HCT116 (cell line): ENCODE data around the gene PLRG1. TPM values are rescaled to one million over a fixed set of nuclear protein-coding genes. Genes with fewer than 3 reads are reported as not detected.

Experiments used
- ATAC-seq: fragments of 200-7000 bp; cut with Tn5 transposase; 2 replicates; pipeline ENCODE4 v1.9.1; 2020; ENCODE audit warnings: mild to moderate bottlenecking, moderate library complexity
- BruUV-seq: library from RNA; stranded (reverse); fragments of 400-500 nt; replicated peaks from 2 replicates; lab custom pipeline; 2021; lab: Mats Ljungman, UMichigan
- CTCF ChIA-PET: fragments of 300-600 bp; sonication (Branson Sonifier 250); formaldehyde crosslinking; loops from one replicate; lab custom pipeline; 2021; ENCODE audit warnings: antibody characterized with exemption; lab: Charles Lee
- POLR2A ChIA-PET: fragments of 300-600, 350-600 bp; sonication (Branson Sonifier 250); formaldehyde crosslinking; loops from one replicate; lab custom pipeline; 2021; ENCODE audit warnings: antibody characterized with exemption; lab: Charles Lee
- RAD21 ChIA-PET, 2 experiments: fragments of 300-600 bp; sonication (Branson Sonifier 250); formaldehyde crosslinking; loops; one replicate each; lab custom pipeline; 2023; ENCODE audit warnings: low total read pairs in 2 of 2; ENCODE audit not compliant: uncharacterized antibody in 2 of 2, unreplicated experiment in 2 of 2, low non-redundant PET in 1 of 2; lab: Charles Lee
- DNase-seq: peaks from one replicate; pipeline ENCODE4 v3.0.0-alpha.2; 2010; ENCODE audit warnings: low read depth, low spot score
- H2AFZ ChIP-seq: fragments of 200-600 bp; shearing (Covaris generic), sonication (generic); 2 replicates; pipeline ENCODE4 v1.6.1; 2017; ENCODE audit warnings: low read depth, mixed run types, mixed read lengths, antibody characterized with exemption, low read length; ENCODE audit not compliant: poor library complexity, severe bottlenecking
- H3K27ac ChIP-seq: 2 replicates; pipeline ENCODE4 v1.5.1; 2012; ENCODE audit warnings: low read depth, low read length
- H3K27me3 ChIP-seq: fragments of 200-600 bp; sonication (generic); 2 replicates; pipeline ENCODE4 v1.6.1; 2016; ENCODE audit warnings: mixed run types, low read length, mixed read lengths; ENCODE audit not compliant: insufficient read depth
- H3K36me3 ChIP-seq, 2 experiments: fragments of 200-500 bp in 1 of 2; fragments of 200-600 bp in 1 of 2; sonication (Bioruptor generic) in 1 of 2; sonication (generic) in 1 of 2; 2 replicates each; pipeline versions ENCODE4 v1.5.1 to v1.6.1; 2014 to 2016; ENCODE audit warnings: low read length in 2 of 2, inconsistent platforms in 1 of 2, mixed read lengths in 1 of 2, mixed run types in 1 of 2; ENCODE audit not compliant: insufficient read depth in 2 of 2, control insufficient read depth in 1 of 2
- H3K4me1 ChIP-seq, 2 experiments: fragments of 200-600 bp in 1 of 2; sonication (generic) in 1 of 2; 2 replicates each; pipeline versions ENCODE4 v1.5.1 to v1.6.1; 2012 to 2017; ENCODE audit warnings: low read length in 2 of 2, inconsistent platforms in 1 of 2, mild to moderate bottlenecking in 1 of 2, mixed read lengths in 1 of 2, mixed run types in 1 of 2, moderate library complexity in 1 of 2; ENCODE audit not compliant: insufficient read depth in 2 of 2, control insufficient read depth in 1 of 2
- H3K4me2 ChIP-seq: fragments of 200-600 bp; sonication (generic); 2 replicates; pipeline ENCODE4 v1.6.1; 2017; ENCODE audit warnings: mixed run types, low read length, mixed read lengths
- H3K4me3 ChIP-seq, 2 experiments: fragments of 200-600 bp in 1 of 2; sonication (generic) in 1 of 2; replicated peaks in 1 of 2; 2 replicates each; pipeline ENCODE4 v1.5.1; 2011 to 2016; ENCODE audit warnings: low read length in 2 of 2, control low read depth in 1 of 2, low read depth in 1 of 2, mild to moderate bottlenecking in 1 of 2, mixed read lengths in 1 of 2, mixed run types in 1 of 2
- H3K79me2 ChIP-seq: fragments of 200-600 bp; sonication (generic); 2 replicates; pipeline ENCODE4 v1.6.1; 2017; ENCODE audit warnings: mild to moderate bottlenecking, mixed run types, low read length, moderate library complexity, mixed read lengths; ENCODE audit not compliant: insufficient read depth
- H3K9ac ChIP-seq: fragments of 200-600 bp; sonication (generic); 2 replicates; pipeline ENCODE4 v1.6.1; 2016; ENCODE audit warnings: low read length, mixed read lengths
- H3K9me2 ChIP-seq: fragments of 200-600 bp; sonication (generic), shearing (Covaris generic); 2 replicates; pipeline ENCODE4 v1.6.1; 2017; ENCODE audit warnings: mixed run types, mild to moderate bottlenecking, moderate library complexity; ENCODE audit not compliant: insufficient read depth
- H3K9me3 ChIP-seq, 2 experiments: fragments of 200-500 bp in 1 of 2; fragments of 200-600 bp in 1 of 2; sonication (Bioruptor generic) in 1 of 2; sonication (generic) in 1 of 2; 2 replicates each; pipeline ENCODE4 v1.6.1; 2014 to 2017; ENCODE audit warnings: low read length in 2 of 2, mixed read lengths in 2 of 2, inconsistent platforms in 1 of 2, low read depth in 1 of 2, mild to moderate bottlenecking in 1 of 2, mixed run types in 1 of 2, moderate library complexity in 1 of 2; ENCODE audit not compliant: control insufficient read depth in 1 of 2, insufficient read depth in 1 of 2
- H4K20me1 ChIP-seq: fragments of 200-600 bp; sonication (generic), shearing (Covaris generic); 2 replicates; pipeline ENCODE4 v1.6.1; 2017; ENCODE audit warnings: mixed run types, mild to moderate bottlenecking, moderate library complexity; ENCODE audit not compliant: insufficient read depth
- ATF3 ChIP-seq: IDR thresholded peaks from 2 replicates; pipeline ENCODE4 v1.6.1; 2012
- CBX3 ChIP-seq: IDR thresholded peaks from 2 replicates; pipeline ENCODE4 v1.6.1; 2012; ENCODE audit warnings: low read depth
- CTCF ChIP-seq, 3 experiments: fragments of 200-600 bp in 1 of 3; sonication (generic) in 1 of 3; IDR thresholded peaks in 2 of 3; conservative IDR thresholded peaks in 1 of 3; 2 replicates each; pipeline ENCODE4 v1.5.1; 2012 to 2017; ENCODE audit warnings: low read depth in 2 of 3, low read length in 2 of 3, antibody characterized with exemption in 1 of 3, borderline replicate concordance in 1 of 3, control low read depth in 1 of 3, mild to moderate bottlenecking in 1 of 3, mixed read lengths in 1 of 3, mixed run types in 1 of 3, moderate library complexity in 1 of 3; ENCODE audit not compliant: insufficient read depth in 1 of 3
- EGR1 ChIP-seq: IDR thresholded peaks from 2 replicates; pipeline ENCODE4 v1.6.1; 2012; ENCODE audit warnings: low read depth
- ELF1 ChIP-seq: IDR thresholded peaks from 2 replicates; pipeline ENCODE4 v1.6.1; 2012; ENCODE audit warnings: low read depth, borderline replicate concordance
- EZH2phosphoT487 ChIP-seq: fragments of 200-600 bp; IDR thresholded peaks from 2 replicates; pipeline ENCODE4 v1.6.1; 2018; ENCODE audit warnings: antibody characterized with exemption, borderline replicate concordance
- FOSL1 ChIP-seq: IDR thresholded peaks from 2 replicates; pipeline ENCODE4 v1.6.1; 2012; ENCODE audit warnings: low read depth
- MAX ChIP-seq: IDR thresholded peaks from 2 replicates; pipeline ENCODE4 v1.6.1; 2012
- POLR2A ChIP-seq: IDR thresholded peaks from 2 replicates; pipeline ENCODE4 v1.7.0; 2011; ENCODE audit warnings: borderline replicate concordance; ENCODE audit not compliant: insufficient read depth, insufficient read length; ENCODE audit errors: extremely low read depth
- POLR2AphosphoS5 ChIP-seq: IDR thresholded peaks from 2 replicates; pipeline ENCODE4 v1.6.1; 2011; ENCODE audit warnings: mild to moderate bottlenecking, low read depth, low read length, moderate library complexity
- RAD21 ChIP-seq: IDR thresholded peaks from 2 replicates; pipeline ENCODE4 v1.6.1; 2012; ENCODE audit warnings: low read depth, mild to moderate bottlenecking
- SIN3A ChIP-seq: IDR thresholded peaks from 2 replicates; pipeline ENCODE4 v1.6.1; 2012; ENCODE audit warnings: low read depth
- SP1 ChIP-seq: IDR thresholded peaks from 2 replicates; pipeline ENCODE4 v1.6.1; 2012; ENCODE audit warnings: low read depth
- SRF ChIP-seq: IDR thresholded peaks from 2 replicates; pipeline ENCODE4 v1.6.1; 2012; ENCODE audit warnings: low read depth
- TCF7L2 ChIP-seq: IDR thresholded peaks from 2 replicates; pipeline ENCODE4 v1.7.0; 2011; ENCODE audit warnings: borderline replicate concordance, inconsistent platforms; ENCODE audit not compliant: insufficient read depth, insufficient read length; ENCODE audit errors: extremely low read depth
- YY1 ChIP-seq: IDR thresholded peaks from 2 replicates; pipeline ENCODE4 v1.6.1; 2011; ENCODE audit warnings: low read length, low read depth, moderate library complexity, mild to moderate bottlenecking; ENCODE audit not compliant: insufficient replicate concordance; ENCODE audit errors: extremely low read depth
- ZFX ChIP-seq: fragments of 450-650 bp; IDR thresholded peaks from 2 replicates; pipeline ENCODE4 v1.6.1; 2017
- ZNF274 ChIP-seq: fragments of 200-500 bp; sonication (Bioruptor generic); IDR thresholded peaks from 2 replicates; pipeline ENCODE4 v1.6.1; 2014; ENCODE audit warnings: mild to moderate bottlenecking, low read depth, low read length, inconsistent platforms
- intact Hi-C: fragments of 100-400 bp; cut with micrococcal nuclease; formaldehyde crosslinking; loops from 2 replicates; pipeline ENCODE4 v1.10.0; 2022
- total RNA-seq: library from RNA; stranded (reverse); gene quantifications from one replicate; pipeline ENCODE4 v1.2.1, GENCODE V29; 2021; ENCODE audit not compliant: unreplicated experiment
- TF ChIP-seq, protein P1 (sequence below): IDR thresholded peaks from 2 replicates; pipeline ENCODE4 v1.6.1; 2012; ENCODE audit warnings: low read depth

The PLRG1 gene
- total RNA-seq, 1 experiment from 2014 or later = 141 TPM

DNA sequence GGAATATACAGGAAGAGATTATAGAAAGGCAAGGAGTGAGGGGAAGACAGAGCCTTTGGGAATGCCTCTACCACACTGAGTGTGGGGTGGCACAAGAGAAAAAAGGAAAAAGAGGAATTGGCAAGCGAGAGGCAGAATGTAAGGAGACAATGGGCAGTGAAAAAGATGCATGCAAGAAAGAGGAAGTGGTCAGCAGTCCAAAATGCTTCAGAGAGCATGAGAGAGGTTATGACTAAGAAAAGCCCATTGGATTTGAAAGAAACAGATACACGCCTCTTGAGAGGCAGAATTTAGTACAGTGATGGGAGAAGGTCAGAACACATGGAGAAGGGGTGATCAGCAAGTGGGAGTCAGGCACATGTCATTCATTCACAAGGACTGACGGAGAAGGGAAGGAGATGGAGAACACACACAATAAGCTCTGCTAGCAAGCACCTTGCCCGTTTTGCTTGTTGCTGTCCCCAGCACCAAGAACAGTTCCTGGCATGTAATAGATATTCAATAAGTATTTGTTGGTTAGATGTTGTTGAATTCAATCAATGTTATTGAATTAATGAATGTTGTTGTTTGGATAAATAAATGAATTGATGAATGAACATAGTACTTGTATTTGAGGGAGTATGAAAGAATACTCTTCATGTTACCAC, 65.0 kb downstream of the PLRG1 start:
- Histone ChIP-seq H3K9ac (no peak overlapping the region), H3K36me3 (no peaks in the 10 kb centered on the region), H3K4me3 (no peak overlapping the region), H3K27me3 (peaks cover 14% of the 10 kb centered on the region; the same call in 1 of the 2 replicates), H3K79me2 (no peaks in the 10 kb centered on the region), H4K20me1 (no peaks in the 10 kb centered on the region), H3K9me2 (no peaks in the 10 kb centered on the region), H3K9me3 (no peaks in the 10 kb centered on the region), H2AFZ (no peak overlapping the region), H3K4me1 (no peaks in the 10 kb centered on the region), H3K4me2 (no peak overlapping the region), H3K27ac (no peak overlapping the region)
- intact Hi-C loops = no loop called here
- DNase-seq (no peak), ATAC-seq (no peak)
- BruUV-seq = no TSS peak
- ChIA-PET RAD21 (no interaction called here), CTCF (no interaction called here), POLR2A (no interaction called here)
- no peak for TF ChIP-seq YY1
- no peak for TF ChIP-seq ATF3
- no peak for TF ChIP-seq FOSL1
- TF ChIP-seq SRF = no peak
- TF ChIP-seq SP1 = no peak
- TF ChIP-seq, protein P1, sequence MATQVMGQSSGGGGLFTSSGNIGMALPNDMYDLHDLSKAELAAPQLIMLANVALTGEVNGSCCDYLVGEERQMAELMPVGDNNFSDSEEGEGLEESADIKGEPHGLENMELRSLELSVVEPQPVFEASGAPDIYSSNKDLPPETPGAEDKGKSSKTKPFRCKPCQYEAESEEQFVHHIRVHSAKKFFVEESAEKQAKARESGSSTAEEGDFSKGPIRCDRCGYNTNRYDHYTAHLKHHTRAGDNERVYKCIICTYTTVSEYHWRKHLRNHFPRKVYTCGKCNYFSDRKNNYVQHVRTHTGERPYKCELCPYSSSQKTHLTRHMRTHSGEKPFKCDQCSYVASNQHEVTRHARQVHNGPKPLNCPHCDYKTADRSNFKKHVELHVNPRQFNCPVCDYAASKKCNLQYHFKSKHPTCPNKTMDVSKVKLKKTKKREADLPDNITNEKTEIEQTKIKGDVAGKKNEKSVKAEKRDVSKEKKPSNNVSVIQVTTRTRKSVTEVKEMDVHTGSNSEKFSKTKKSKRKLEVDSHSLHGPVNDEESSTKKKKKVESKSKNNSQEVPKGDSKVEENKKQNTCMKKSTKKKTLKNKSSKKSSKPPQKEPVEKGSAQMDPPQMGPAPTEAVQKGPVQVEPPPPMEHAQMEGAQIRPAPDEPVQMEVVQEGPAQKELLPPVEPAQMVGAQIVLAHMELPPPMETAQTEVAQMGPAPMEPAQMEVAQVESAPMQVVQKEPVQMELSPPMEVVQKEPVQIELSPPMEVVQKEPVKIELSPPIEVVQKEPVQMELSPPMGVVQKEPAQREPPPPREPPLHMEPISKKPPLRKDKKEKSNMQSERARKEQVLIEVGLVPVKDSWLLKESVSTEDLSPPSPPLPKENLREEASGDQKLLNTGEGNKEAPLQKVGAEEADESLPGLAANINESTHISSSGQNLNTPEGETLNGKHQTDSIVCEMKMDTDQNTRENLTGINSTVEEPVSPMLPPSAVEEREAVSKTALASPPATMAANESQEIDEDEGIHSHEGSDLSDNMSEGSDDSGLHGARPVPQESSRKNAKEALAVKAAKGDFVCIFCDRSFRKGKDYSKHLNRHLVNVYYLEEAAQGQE = no peak
- no peak for TF ChIP-seq ELF1
- TF ChIP-seq EZH2phosphoT487 = no peak
- no peak for TF ChIP-seq TCF7L2
- TF ChIP-seq POLR2A = no peak
- TF ChIP-seq POLR2AphosphoS5 = no peak
- no peak for TF ChIP-seq EGR1
- TF ChIP-seq MAX = no peak
- TF ChIP-seq ZNF274 = no peak
- TF ChIP-seq RAD21 = no peak
- TF ChIP-seq CTCF (IDR thresholded peaks at IDR 0.05 in 2 of 3, conservative IDR thresholded peaks at IDR 0.05 in 1 of 3; ENCODE audit: borderline replicate concordance in 1 of 3, insufficient read depth in 1 of 3, low read depth in 2 of 3, low read length in 2 of 3) = no peak
- TF ChIP-seq ZFX = no peak
- TF ChIP-seq SIN3A = no peak
- no peak for TF ChIP-seq CBX3
